Measurements from ENCODE around the gene KIAA0232.

Gene KIAA0232

GRCh38 chr4:6802626-6803025, 20.1 kb downstream of the KIAA0232 start:
- in situ Hi-C loops (cut with HindIII; ENCODE audit: low sequenced_read_pairs): no loop called here
- H3K4me3 ChIP-seq (ENCODE audit: low read depth, low read length): no peak overlapping the region
- TF ChIP-seq, protein P1, sequence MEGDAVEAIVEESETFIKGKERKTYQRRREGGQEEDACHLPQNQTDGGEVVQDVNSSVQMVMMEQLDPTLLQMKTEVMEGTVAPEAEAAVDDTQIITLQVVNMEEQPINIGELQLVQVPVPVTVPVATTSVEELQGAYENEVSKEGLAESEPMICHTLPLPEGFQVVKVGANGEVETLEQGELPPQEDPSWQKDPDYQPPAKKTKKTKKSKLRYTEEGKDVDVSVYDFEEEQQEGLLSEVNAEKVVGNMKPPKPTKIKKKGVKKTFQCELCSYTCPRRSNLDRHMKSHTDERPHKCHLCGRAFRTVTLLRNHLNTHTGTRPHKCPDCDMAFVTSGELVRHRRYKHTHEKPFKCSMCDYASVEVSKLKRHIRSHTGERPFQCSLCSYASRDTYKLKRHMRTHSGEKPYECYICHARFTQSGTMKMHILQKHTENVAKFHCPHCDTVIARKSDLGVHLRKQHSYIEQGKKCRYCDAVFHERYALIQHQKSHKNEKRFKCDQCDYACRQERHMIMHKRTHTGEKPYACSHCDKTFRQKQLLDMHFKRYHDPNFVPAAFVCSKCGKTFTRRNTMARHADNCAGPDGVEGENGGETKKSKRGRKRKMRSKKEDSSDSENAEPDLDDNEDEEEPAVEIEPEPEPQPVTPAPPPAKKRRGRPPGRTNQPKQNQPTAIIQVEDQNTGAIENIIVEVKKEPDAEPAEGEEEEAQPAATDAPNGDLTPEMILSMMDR (IDR thresholded peaks at IDR 0.05; ENCODE audit: low read depth, low read length, missing control alignments): no peak
- DNase-seq (ENCODE audit: low read depth): no peak

GRCh38 chr4:6803246-6803645, 20.7 kb downstream of the KIAA0232 start:
- in situ Hi-C loops (cut with HindIII; ENCODE audit: low sequenced_read_pairs): no loop called here
- no peak overlapping the region for H3K4me3 ChIP-seq (ENCODE audit: low read depth, low read length)
- TF ChIP-seq, protein P1 (IDR thresholded peaks at IDR 0.05; ENCODE audit: low read depth, low read length, missing control alignments): no peak
- DNase-seq (ENCODE audit: low read depth): no peak

DNA sequence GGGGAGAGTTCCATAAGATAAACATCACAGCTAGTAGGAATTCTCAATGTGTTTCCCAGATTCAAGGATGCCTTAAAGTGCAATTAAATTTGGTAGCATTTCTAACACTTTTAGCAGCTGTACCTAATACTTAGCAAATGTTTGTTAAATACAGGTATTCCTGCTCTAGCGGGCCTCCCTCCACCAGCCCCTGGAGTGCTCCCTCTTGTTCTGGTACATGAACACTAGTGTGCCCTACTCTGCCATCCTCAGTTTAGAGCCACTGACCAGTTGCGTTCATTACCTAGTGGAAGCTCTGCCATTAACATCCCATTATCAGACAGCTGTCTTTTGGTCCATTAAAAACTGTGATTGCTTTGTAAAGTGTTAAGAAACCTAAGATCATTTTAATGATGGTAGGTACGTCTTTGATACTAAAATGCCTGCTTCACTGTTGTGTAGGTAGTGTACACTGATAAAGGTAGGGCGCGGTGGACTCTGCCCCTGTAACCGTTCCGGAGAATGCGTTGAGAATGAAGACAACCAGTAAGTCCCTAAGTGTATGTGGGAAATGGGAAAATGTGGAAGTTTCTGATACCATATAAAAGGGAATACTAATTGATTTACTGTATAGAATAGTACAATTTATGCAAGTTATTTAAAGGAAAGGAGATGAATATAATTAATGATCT, 21.7 kb downstream of the KIAA0232 start:
- in situ Hi-C loops (cut with HindIII; ENCODE audit: low sequenced_read_pairs): no loop called here
- TF ChIP-seq, protein P1 (IDR thresholded peaks at IDR 0.05; ENCODE audit: low read depth, low read length, missing control alignments): no peak
- H3K4me3 ChIP-seq (ENCODE audit: low read depth, low read length): no peak overlapping the region
- DNase-seq (ENCODE audit: low read depth): no peak

- TF ChIP-seq, protein P1 (IDR thresholded peaks at IDR 0.05; ENCODE audit: low read depth, low read length, missing control alignments): no peak
- DNase-seq (ENCODE audit: low read depth): no peak
- H3K4me3 ChIP-seq (ENCODE audit: low read depth, low read length): no peak overlapping the region
- in situ Hi-C loops (cut with HindIII; ENCODE audit: low sequenced_read_pairs): no loop called here
These were observed 24.5 kb downstream of the KIAA0232 start for GRCh38 chr4:6806924-6807626.

- H3K4me3 ChIP-seq (ENCODE audit: low read depth, low read length): no peak overlapping the region
- no peak for DNase-seq (ENCODE audit: low read depth)
- in situ Hi-C loops (cut with HindIII; ENCODE audit: low sequenced_read_pairs): no loop called here
- TF ChIP-seq, protein P1 (IDR thresholded peaks at IDR 0.05; ENCODE audit: low read depth, low read length, missing control alignments): no peak
These were observed 25.7 kb downstream of the KIAA0232 start for GRCh38 chr4:6808259-6808658.

DNA sequence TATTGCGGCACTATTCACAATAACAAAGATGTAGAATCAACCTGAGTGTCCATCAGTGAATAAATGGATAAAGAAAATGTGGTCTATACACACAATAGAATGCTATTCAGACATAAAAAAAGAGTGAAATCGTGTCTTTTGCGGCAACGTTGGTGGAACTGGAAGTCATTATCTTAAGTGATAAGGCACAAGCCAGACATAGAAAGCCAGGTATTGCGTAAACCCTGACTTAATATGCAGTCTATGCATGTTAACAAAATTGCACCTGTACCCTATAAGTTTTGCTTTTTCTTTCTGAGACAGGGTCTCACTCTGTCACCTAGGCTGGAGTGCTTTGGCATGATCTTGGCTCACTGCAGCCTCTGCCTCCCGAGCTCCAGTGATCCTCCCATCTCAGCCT, 28.6 kb downstream of the KIAA0232 start:
- no peak overlapping the region for H3K4me3 ChIP-seq (ENCODE audit: low read depth, low read length)
- TF ChIP-seq, protein P1 (IDR thresholded peaks at IDR 0.05; ENCODE audit: low read depth, low read length, missing control alignments): no peak
- DNase-seq (ENCODE audit: low read depth): no peak
- in situ Hi-C loops (cut with HindIII; ENCODE audit: low sequenced_read_pairs): no loop called here

Measured in astrocyte of the cerebellum (primary cell).